ENCODE measurements around the gene SFI1. TPM values are rescaled to one million over a fixed set of nuclear protein-coding genes. Genes with fewer than 3 reads are reported as not detected.
A peak's percentile ranks its signal among the peaks of the same experiment; 100 is the strongest.
"Not testable (repeated sequence)": the region's sequence is repeated elsewhere in the genome, so short reads cannot be mapped to it uniquely, and the experiment has no call there.

SFI1 gene
- total RNA-seq, 2 experiments from 2014 or later: 221 to 234 TPM

DNA sequence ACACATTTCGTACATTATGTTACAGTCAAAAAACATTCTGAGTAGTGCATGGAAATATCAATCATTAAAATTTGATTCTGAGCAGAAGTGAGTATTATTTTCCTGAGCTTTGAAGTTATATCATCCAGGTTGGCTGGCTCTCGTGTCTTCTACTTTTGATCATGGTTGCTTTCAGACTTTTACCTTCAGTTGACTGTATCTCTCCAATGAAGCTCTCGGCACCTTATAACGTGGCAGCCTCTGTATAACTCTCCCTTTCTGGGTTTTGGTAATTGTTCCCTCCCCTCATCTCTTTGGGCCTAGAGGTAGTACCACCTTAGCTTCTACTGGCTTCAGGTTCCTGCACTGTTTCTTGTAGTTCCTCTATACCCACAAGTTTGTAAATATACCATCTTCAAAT is 12.2 kb downstream of the SFI1 start:
- peaks cover 58% of the 10 kb centered on the region for H3K4me1 Mint-ChIP-seq
- CTCF ChIA-PET: interaction anchor here (0.6 kb wide), 1 partner anchor 95 kb away, joined by 3 read pairs; no protein-coding TSS in a partner anchor
- peak overlapping the region; percentile 66 for H3K27ac Mint-ChIP-seq

GRCh38 chr22:31509061-31509762 is 12.9 kb downstream of the SFI1 start:
- peak overlapping the region; percentile 9 for H3K27ac Mint-ChIP-seq
- DNase-seq (no peak), ATAC-seq (no peak)
- H3K9me3 Mint-ChIP-seq (ENCODE audit: low read depth): no peaks in the 10 kb centered on the region
- peaks cover 53% of the 10 kb centered on the region for H3K4me1 Mint-ChIP-seq
- peaks cover 69% of the 10 kb centered on the region for H3K36me3 Mint-ChIP-seq (ENCODE audit: low read depth)
- POLR2A ChIA-PET: no interaction called here
- intact Hi-C loops (cut with DNase I, micrococcal nuclease): loop anchor here in 1 of 2 experiments (2.0 kb wide), 1 partner anchor 16 kb away; no protein-coding TSS in a partner anchor
- CTCF ChIA-PET: no interaction called here
- H3K27me3 Mint-ChIP-seq: no peaks in the 10 kb centered on the region
- no peak overlapping the region for H3K4me3 Mint-ChIP-seq

More for the DNA sequence above, 12.2 kb downstream of the SFI1 start:
- POLR2A ChIA-PET: no interaction called here
- H3K27me3 Mint-ChIP-seq: no peaks in the 10 kb centered on the region
- H3K36me3 Mint-ChIP-seq (ENCODE audit: low read depth): peaks cover 72% of the 10 kb centered on the region
- intact Hi-C loops (cut with DNase I, micrococcal nuclease): loop anchor here in 1 of 2 experiments (2.0 kb wide), 1 partner anchor 16 kb away; no protein-coding TSS in a partner anchor
- ATAC-seq: no peak
- no peaks in the 10 kb centered on the region for H3K9me3 Mint-ChIP-seq (ENCODE audit: low read depth)
- DNase-seq: no peak
- no peak overlapping the region for H3K4me3 Mint-ChIP-seq

GRCh38 chr22:31520051-31520450 is 23.7 kb downstream of the SFI1 start:
- Mint-ChIP-seq H3K9me3 (ENCODE audit: low read depth) (peaks cover 2% of the 10 kb centered on the region), H3K27me3 (no peaks in the 10 kb centered on the region), H3K4me3 (no peak overlapping the region), H3K4me1 (peaks cover 56% of the 10 kb centered on the region), H3K36me3 (ENCODE audit: low read depth) (peaks cover 57% of the 10 kb centered on the region), H3K27ac (peak overlapping the region; percentile 58)
- peak; percentile 40 for ATAC-seq
- POLR2A ChIA-PET: no interaction called here
- no peak for DNase-seq
- intact Hi-C loops (cut with DNase I, micrococcal nuclease): no loop called here
- CTCF ChIA-PET: interaction anchor here (0.8 to 1.2 kb wide), 3 partner anchors 17 to 109 kb away, joined by 3 to 4 read pairs (median 3); no protein-coding TSS in a partner anchor

DNA sequence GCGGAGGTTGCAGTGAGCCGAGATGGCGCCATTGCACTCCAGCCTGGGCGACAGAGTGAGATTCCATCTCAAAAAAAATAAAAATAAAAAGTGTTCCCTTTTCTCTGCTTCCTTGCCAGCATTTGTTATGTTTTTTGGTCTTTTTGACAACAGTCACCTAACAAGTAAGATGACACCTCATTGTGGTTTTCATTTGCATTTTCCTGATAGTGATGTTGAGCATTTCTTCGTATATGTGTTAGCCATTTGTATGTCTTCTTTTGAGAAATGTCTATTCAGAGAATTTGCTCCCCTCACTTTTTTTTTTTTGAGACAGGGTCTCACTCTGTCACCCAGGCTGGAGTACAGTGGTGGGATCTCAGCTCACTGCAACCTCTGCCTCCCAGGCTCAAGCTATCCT is 27.8 kb downstream of the SFI1 start:
- H3K27me3 Mint-ChIP-seq; DNase-seq; H3K9me3 Mint-ChIP-seq (ENCODE audit: low read depth): not testable (repeated sequence)
- Mint-ChIP-seq H3K36me3 (ENCODE audit: low read depth) (peaks cover 64% of the 10 kb centered on the region), H3K4me3 (peak overlapping the region; percentile 9), H3K27ac (peak overlapping the region; percentile 97), H3K4me1 (peaks cover 67% of the 10 kb centered on the region)
- intact Hi-C loops (cut with DNase I, micrococcal nuclease): loop anchor here in 1 of 2 experiments (2.0 kb wide), 1 partner anchor 15 kb away; no protein-coding TSS in a partner anchor
- POLR2A ChIA-PET: interaction anchor here (0.6 to 0.7 kb wide), 2 partner anchors 80 to 602 kb away, joined by 3 to 9 read pairs; no protein-coding TSS in a partner anchor
- ATAC-seq: peak; percentile 39
- CTCF ChIA-PET: interaction anchor here (1.0 kb wide), 1 partner anchor 13 kb away, joined by 5 read pairs; no protein-coding TSS in a partner anchor

GRCh38 chr22:31526270-31526669 is 29.9 kb downstream of the SFI1 start:
- peak overlapping the region; percentile 97 for H3K27ac Mint-ChIP-seq
- no peaks in the 10 kb centered on the region for H3K27me3 Mint-ChIP-seq
- H3K4me3 Mint-ChIP-seq: no peak overlapping the region
- H3K4me1 Mint-ChIP-seq: peaks cover 73% of the 10 kb centered on the region
- peaks cover 73% of the 10 kb centered on the region for H3K36me3 Mint-ChIP-seq (ENCODE audit: low read depth)
- ATAC-seq (peak; percentile 86), DNase-seq (peak; percentile 69)
- intact Hi-C loops (cut with DNase I, micrococcal nuclease): loop anchor here (1.0 to 2.0 kb wide), 3 partner anchors 11 to 30 kb away; partner anchors contain the start of gene SFI1 (in 2 of the 2)
- H3K9me3 Mint-ChIP-seq (ENCODE audit: low read depth): peaks cover 5% of the 10 kb centered on the region
- CTCF ChIA-PET: interaction anchor here (0.6 to 0.8 kb wide), 2 partner anchors 11 to 26 kb away, joined by 4 to 5 read pairs; no protein-coding TSS in a partner anchor
- POLR2A ChIA-PET: interaction anchor here (0.7 to 1.6 kb wide), 3 partner anchors 11 to 314 kb away, joined by 3 to 8 read pairs (median 3); partner anchors contain the start of genes EIF4ENIF1 and LIMK2

- ATAC-seq: no peak
- intact Hi-C loops (cut with DNase I, micrococcal nuclease): no loop called here
- peaks cover 72% of the 10 kb centered on the region for H3K36me3 Mint-ChIP-seq (ENCODE audit: low read depth)
- POLR2A ChIA-PET: no interaction called here
- H3K9me3 Mint-ChIP-seq (ENCODE audit: low read depth): no peaks in the 10 kb centered on the region
- CTCF ChIA-PET: interaction anchor here (0.6 to 0.7 kb wide), 3 partner anchors 13 to 235 kb away, joined by 3 read pairs; no protein-coding TSS in a partner anchor
- peaks cover 75% of the 10 kb centered on the region for H3K4me1 Mint-ChIP-seq
- peak overlapping the region; percentile 80 for H3K27ac Mint-ChIP-seq
- no peak for DNase-seq
- H3K4me3 Mint-ChIP-seq: no peak overlapping the region
- no peaks in the 10 kb centered on the region for H3K27me3 Mint-ChIP-seq
Observed at GRCh38 chr22:31530823-31531195, 34.5 kb downstream of the SFI1 start.

DNA sequence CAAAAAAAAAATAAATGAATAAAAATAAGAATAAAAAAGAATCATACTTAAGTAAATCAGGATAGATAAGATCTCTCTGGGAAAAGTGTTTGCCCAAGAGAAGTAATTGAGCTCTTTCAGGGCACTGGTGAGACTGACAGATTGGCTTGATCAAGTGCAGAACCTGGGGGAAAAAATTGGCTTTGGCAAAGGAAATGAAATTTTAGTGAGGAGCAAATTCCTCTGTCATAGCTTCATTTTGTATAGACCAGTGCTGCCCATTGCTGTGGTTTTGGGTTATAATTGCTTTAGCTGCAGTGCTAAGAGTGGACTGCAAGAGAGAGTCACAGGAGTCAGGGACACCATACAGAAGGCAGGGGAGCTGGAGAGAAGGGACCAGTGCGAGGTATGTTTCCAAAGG is 35.7 kb downstream of the SFI1 start:
- intact Hi-C loops (cut with DNase I, micrococcal nuclease): no loop called here
- H3K36me3 Mint-ChIP-seq (ENCODE audit: low read depth): peaks cover 64% of the 10 kb centered on the region
- no peaks in the 10 kb centered on the region for H3K9me3 Mint-ChIP-seq (ENCODE audit: low read depth)
- no peak overlapping the region for H3K4me3 Mint-ChIP-seq
- ChIA-PET CTCF (interaction anchor here (1.1 to 1.7 kb wide), 3 partner anchors 12 to 80 kb away, joined by 3 to 5 read pairs (median 4); no protein-coding TSS in a partner anchor), POLR2A (interaction anchor here (0.6 to 1.0 kb wide), 2 partner anchors 10 to 423 kb away, joined by 3 read pairs; no protein-coding TSS in a partner anchor)
- H3K27ac Mint-ChIP-seq: peak overlapping the region; percentile 84
- peaks cover 73% of the 10 kb centered on the region for H3K4me1 Mint-ChIP-seq
- ATAC-seq (no peak), DNase-seq (no peak)
- H3K27me3 Mint-ChIP-seq: no peaks in the 10 kb centered on the region

DNA sequence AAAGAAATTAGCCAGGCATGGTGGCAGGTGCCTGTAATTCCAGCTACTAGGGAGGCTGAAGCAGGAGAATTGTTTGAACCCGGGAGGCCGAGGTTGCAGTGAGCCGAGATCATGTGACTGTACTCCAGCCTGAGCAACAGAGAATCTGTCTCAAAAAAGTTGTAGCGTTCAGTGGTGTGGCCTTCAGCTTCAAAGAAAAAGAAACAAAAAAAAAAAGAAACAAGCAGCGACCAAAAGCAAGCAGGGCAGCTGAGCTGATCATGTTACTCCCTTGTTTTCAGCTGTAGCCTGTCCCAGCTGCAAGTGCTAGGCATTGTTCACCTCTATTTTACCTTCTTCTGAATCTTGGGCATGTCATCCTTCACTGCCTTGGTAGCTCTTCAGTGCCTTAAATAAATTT is 37.0 kb downstream of the SFI1 start:
- DNase-seq: no peak
- POLR2A ChIA-PET: no interaction called here
- CTCF ChIA-PET: interaction anchor here (0.7 to 1.7 kb wide), 3 partner anchors 11 to 253 kb away, joined by 3 to 4 read pairs (median 3); no protein-coding TSS in a partner anchor
- ATAC-seq: no peak
- H3K27me3 Mint-ChIP-seq: no peaks in the 10 kb centered on the region
- H3K9me3 Mint-ChIP-seq (ENCODE audit: low read depth): no peaks in the 10 kb centered on the region
- H3K27ac Mint-ChIP-seq: peak overlapping the region; percentile 84
- no peak overlapping the region for H3K4me3 Mint-ChIP-seq
- H3K4me1 Mint-ChIP-seq: peaks cover 81% of the 10 kb centered on the region
- intact Hi-C loops (cut with DNase I, micrococcal nuclease): no loop called here
- H3K36me3 Mint-ChIP-seq (ENCODE audit: low read depth): peaks cover 65% of the 10 kb centered on the region

- ATAC-seq (peak; percentile 86), DNase-seq (peak; percentile 76)
- Mint-ChIP-seq H3K4me3 (peak overlapping the region; percentile 37), H3K9me3 (ENCODE audit: low read depth) (no peaks in the 10 kb centered on the region), H3K4me1 (peaks cover 78% of the 10 kb centered on the region), H3K27ac (peak overlapping the region; percentile 98), H3K36me3 (ENCODE audit: low read depth) (peaks cover 65% of the 10 kb centered on the region), H3K27me3 (no peaks in the 10 kb centered on the region)
- ChIA-PET POLR2A (interaction anchor here (0.6 to 1.8 kb wide), 10 partner anchors 10 to 673 kb away, joined by 3 to 12 read pairs (median 4); partner anchors contain the start of gene PATZ1), CTCF (interaction anchor here (0.6 to 2.0 kb wide), 8 partner anchors 8 to 1113 kb away, joined by 3 to 8 read pairs (median 4); no protein-coding TSS in a partner anchor)
- intact Hi-C loops (cut with DNase I, micrococcal nuclease): loop anchor here (1.0 to 2.0 kb wide), 5 partner anchors 11 to 48 kb away; partner anchors contain the start of genes EIF4ENIF1 (in 1 of the 2) and SFI1 (in 1 of the 2)
Observed at GRCh38 chr22:31537019-31537535, 40.7 kb downstream of the SFI1 start.

DNA sequence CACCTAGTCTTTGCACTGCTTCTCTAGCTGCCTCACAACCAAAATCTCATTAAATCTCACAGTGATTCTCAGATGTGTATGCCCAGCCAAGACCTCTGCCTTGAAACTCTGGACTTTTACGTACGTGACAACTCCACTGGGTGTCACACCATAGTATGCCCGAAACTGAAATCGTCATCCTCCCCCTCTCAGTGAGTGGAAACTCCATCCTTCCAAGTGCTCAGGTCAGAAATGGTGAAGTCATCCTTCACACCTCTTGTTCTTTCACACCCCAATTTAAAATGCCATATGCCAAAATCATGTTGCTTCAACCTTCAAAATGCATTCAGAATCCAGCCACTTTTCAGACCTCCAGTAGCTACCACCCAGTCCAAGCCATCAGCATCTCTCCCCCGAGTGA is 42.5 kb downstream of the SFI1 start:
- Mint-ChIP-seq H3K27ac (peak overlapping the region; percentile 98), H3K4me1 (peaks cover 66% of the 10 kb centered on the region), H3K36me3 (ENCODE audit: low read depth) (peaks cover 50% of the 10 kb centered on the region), H3K9me3 (ENCODE audit: low read depth) (no peaks in the 10 kb centered on the region), H3K4me3 (peak overlapping the region; percentile 42), H3K27me3 (no peaks in the 10 kb centered on the region)
- intact Hi-C loops (cut with DNase I, micrococcal nuclease): no loop called here
- ATAC-seq: peak; percentile 40
- ChIA-PET POLR2A (interaction anchor here (0.6 to 0.7 kb wide), 2 partner anchors 8 to 91 kb away, joined by 4 to 5 read pairs; no protein-coding TSS in a partner anchor), CTCF (interaction anchor here (0.7 to 2.0 kb wide), 8 partner anchors 10 to 129 kb away, joined by 3 to 8 read pairs (median 4); no protein-coding TSS in a partner anchor)
- DNase-seq: peak; percentile 66

GRCh38 chr22:31540166-31540565 is 43.8 kb downstream of the SFI1 start:
- H3K4me3 Mint-ChIP-seq; H3K9me3 Mint-ChIP-seq (ENCODE audit: low read depth); intact Hi-C loops (cut with DNase I, micrococcal nuclease); H3K27me3 Mint-ChIP-seq; ATAC-seq: not testable (repeated sequence)
- H3K36me3 Mint-ChIP-seq (ENCODE audit: low read depth): peaks cover 45% of the 10 kb centered on the region
- ChIA-PET CTCF (interaction anchor here (1.0 to 1.1 kb wide), 2 partner anchors 16 to 130 kb away, joined by 3 to 4 read pairs; no protein-coding TSS in a partner anchor), POLR2A (interaction anchor here (0.9 kb wide), 1 partner anchor 52 kb away, joined by 3 read pairs; no protein-coding TSS in a partner anchor)
- peaks cover 60% of the 10 kb centered on the region for H3K4me1 Mint-ChIP-seq
- peak; percentile 62 for DNase-seq
- peak overlapping the region; percentile 67 for H3K27ac Mint-ChIP-seq

Measured in activated CD4-positive, alpha-beta T cell treated with anti-CD3 and anti-CD28 coated beads for 36 hours (primary cell).